CD4-positive, alpha-beta T cell treated with Interleukin-17A for 4 hours (primary cell): Measurements from ENCODE around the gene SEC14L2.
"Not testable (repeated sequence)": the region's sequence is repeated elsewhere in the genome, so short reads cannot be mapped to it uniquely, and the experiment has no call there.

Experiments used
- DNase-seq: peaks from one replicate; pipeline ENCODE4 v3.0.0-alpha.2; 2020; ENCODE audit warnings: mixed read lengths

The SEC14L2 gene

GRCh38 chr22:30429887-30430286 is 33.1 kb downstream of the SEC14L2 start:
- DNase-seq: no peak

DNA sequence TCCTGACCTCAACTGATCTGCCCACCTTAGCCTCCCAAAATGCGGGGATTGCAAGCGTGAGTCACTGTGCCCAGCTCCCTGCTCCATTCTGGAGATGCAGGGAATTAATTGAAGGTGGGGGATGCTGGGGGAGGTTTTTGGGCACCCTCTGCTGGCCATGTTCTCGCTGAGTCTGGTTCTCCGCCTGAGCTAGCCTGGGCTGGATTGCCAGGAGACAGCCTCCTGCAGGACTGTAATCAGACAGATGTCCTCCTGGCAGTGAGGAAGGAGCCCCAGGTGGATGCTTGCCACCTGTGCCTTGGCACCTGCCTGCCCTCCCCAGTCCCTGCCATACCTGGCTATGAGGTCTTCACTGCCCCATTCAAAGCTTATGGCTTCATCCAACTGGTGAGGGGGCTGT is 34.1 kb downstream of the SEC14L2 start:
- DNase-seq: no peak

DNA sequence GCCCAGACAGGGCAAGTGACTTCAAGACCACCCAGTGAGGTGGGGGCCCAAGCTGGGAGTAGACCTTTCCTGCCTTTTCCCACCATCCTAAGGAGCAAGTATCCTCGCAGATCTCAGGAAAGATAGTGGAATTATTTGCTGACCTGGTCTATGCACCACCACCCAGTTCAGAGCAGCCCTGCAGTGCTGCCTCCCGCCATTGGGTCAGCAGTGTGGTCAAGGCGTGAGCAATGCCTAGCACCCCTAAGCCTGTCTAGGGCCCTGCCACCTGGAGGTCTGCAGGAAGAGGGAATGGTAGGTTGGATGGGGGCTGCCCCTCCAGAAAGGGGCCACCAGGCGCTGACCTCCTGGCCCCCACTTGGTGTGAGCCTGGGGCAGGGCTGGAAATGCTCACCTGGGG is 35.3 kb downstream of the SEC14L2 start:
- no peak for DNase-seq

DNA sequence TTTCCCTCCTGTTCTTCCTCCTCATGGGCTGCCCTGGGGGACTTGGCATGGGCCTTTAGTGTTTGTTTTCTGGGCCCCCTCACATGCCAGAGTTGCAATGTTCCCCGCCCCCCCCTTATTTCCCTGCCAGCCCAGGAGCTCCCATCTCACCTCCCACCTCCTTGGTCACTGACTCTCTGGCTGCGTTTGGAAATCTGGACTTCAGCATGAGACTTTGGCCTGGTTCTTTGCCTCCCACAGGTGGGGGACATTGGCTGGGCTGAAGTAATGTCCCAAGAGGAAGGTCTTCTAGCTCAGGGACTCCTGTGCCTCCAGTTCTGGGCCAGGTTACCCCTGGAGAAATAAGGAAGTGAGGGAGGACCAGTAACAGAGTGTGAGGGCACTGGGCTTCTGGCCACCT is 35.7 kb downstream of the SEC14L2 start:
- DNase-seq: no peak

GRCh38 chr22:30433227-30433626 is 36.4 kb downstream of the SEC14L2 start:
- DNase-seq: no peak

- DNase-seq: no peak
Observed at GRCh38 chr22:30433773-30434172, 37.0 kb downstream of the SEC14L2 start.

DNA sequence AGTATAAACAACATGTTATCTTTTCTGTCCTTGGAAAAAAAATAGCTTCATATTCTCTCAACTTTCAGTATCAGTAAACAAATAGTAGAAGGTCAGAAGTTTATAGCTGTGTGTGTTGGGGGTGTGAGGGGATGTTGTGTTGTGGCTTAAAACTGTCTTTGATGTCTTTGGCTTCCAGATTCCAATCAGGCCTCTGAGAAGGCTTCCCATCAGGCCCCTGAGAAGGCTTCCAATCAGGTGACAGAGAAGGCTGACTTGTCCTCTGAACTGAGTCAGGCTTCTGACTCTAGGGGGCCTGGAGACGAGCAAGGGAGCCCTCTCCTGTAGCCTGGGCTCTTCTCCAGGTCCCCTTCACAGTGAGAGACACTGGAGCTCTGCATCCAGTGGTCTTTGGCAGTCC is 38.0 kb downstream of the SEC14L2 start:
- DNase-seq: no peak

- DNase-seq: peak; percentile 81
Observed at GRCh38 chr22:30435674-30436126, 38.9 kb downstream of the SEC14L2 start.

- DNase-seq: no peak
Observed at GRCh38 chr22:30436196-30436595, 39.4 kb downstream of the SEC14L2 start.

DNA sequence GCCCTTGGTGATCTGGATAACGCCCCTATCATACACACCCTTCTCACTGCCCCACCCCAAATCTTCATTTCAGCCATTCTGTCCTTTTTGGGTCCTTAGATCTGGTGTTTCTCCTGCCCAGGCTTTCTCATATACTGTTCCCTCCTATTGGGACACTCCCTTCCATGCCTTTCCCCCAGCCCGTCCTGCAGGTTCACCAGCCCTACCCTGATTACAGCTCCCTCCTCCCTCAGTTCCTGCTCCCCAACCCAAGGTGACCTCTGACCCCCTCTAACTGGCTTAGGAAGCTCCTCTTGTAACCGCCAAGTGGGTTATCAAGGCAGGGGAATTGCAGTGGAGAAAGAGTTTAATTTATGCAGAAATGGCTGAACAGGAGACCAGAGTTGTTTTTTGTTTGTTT is 41.7 kb downstream of the SEC14L2 start:
- DNase-seq: no peak

DNA sequence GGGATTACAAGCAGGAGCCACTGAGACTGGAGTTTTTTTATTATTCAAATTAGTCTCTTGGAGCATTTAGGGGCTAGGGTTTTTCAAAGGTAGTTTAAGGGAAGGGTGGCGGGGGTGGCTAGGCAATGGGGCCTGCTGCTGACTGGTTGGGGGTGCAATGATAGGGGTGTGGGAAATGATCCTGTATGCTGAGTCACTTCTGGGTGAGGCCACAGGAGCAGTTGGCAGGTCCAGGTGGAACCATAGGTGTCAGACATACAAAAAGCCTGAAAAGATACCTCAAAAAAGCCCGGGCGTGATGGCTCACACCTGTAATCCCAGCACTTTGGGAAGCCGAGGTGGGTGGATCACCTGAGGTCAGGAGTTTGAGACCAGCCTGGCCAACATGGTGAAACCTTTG is 42.4 kb downstream of the SEC14L2 start:
- DNase-seq: no peak

DNA sequence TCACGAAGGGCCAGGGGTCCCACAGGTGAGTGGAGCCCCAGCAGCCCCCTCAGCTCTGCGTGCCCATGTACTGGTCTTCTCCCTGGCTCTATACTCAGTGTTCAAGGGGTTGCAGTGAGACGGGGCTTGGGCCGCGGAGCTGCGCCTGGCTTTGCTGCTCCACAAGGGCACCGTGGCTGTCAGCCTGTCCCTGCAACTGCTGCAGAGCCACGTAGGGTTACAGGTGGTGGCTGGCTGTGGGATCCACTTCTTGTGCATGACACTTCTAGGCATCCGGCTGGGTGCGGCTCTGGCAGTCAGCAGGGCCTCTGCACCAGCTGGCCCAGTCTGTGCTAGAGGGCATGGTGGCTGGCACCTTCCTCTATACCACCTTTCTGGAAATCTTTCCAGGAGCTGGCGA is 43.0 kb downstream of the SEC14L2 start:
- no peak for DNase-seq

DNA sequence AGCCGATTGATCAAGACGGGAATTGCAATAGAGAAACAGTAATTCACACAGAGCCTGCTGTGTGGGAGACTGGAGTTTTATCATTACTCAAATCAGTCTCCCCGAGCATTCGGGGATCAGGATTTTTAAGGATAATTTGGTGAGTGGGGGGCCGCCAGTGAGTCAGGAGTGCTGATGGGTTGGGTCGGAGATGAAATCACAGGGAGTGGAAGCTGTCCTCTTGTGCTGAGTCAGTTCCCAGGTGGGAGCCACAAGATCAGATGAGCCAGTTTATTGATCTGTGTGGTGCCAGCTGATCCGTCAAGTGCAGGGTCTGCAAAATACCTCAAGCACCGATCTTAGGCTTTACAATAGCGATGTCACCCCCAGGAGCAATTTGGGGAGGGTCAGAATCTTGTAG is 44.3 kb downstream of the SEC14L2 start:
- no peak for DNase-seq

GRCh38 chr22:30444632-30445437 is 48.0 kb downstream of the SEC14L2 start:
- DNase-seq: peak; percentile 43

GRCh38 chr22:30445438-30446145 is 48.8 kb downstream of the SEC14L2 start:
- no peak for DNase-seq

- DNase-seq: no peak
Observed at GRCh38 chr22:30447656-30448055, 50.8 kb downstream of the SEC14L2 start.

DNA sequence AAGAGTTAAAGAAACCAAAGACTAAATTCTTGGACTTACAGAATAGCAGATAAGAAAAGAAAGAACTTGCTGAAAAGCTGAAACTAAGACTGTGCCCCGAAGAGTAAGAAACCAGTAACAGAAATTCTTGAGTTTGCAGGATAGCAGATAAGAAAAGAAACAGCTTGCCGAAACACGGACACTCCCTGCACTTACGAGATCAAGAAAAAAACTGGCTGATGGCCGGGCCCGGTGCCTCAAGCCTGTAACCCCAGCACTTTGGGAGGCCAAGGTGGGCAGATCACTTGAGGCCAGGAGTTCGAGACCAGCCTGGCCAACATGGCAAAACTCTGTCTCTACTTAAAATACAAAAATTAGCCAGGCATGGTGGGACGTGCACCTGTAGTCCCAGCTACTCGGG is 54.7 kb downstream of the SEC14L2 start:
- not testable (repeated sequence) for DNase-seq

- no peak for DNase-seq
Observed at GRCh38 chr22:30452861-30453260, 56.0 kb downstream of the SEC14L2 start.

DNA sequence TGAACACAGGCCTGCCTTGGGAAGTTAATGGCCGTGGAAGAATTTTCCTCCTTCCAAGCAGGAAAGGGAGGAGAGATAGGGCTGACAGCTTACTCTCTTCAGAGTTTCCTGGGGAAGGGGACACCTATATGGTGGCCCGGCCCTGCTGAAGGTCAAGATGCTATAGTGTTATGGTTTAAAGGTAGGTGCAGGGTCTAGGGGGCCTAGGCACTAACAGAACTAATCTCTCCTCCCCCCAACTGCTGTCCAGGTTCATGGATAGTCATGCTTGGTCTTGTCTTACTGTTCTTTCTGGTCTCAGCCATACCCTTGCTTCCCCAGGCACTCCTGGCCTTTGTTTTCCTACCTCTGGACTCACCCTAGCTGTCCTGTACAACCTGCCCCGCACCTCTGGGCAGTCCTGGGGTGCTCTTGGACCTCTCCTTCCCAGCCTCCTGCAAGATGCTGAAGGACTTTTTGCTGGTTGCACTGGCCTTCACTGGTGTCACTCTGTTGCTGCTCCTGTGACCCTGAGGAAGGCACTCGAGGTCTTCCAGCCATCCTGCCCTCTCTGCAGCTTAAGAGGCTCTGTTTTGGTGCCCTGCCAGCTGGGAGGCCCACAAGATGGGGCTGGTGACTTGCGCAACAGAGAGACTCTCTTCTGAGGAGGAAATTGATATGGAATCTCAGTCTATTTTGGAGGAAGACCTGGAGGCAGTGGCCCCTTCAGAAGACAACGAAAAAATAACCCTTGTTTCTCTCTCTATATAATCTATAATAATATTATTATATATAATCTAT is 57.1 kb downstream of the SEC14L2 start:
- DNase-seq: no peak

- no peak for DNase-seq
Observed at GRCh38 chr22:30455075-30455840, 58.4 kb downstream of the SEC14L2 start.

- DNase-seq: no peak
Observed at GRCh38 chr22:30457981-30458380, 61.2 kb downstream of the SEC14L2 start.

GRCh38 chr22:30459181-30460052 is 62.6 kb downstream of the SEC14L2 start:
- DNase-seq: no peak
